ENCODE results near the gene PADI6. TPM values are rescaled to one million over a fixed set of nuclear protein-coding genes. Genes with fewer than 3 reads are reported as not detected.

Gene PADI6
- total RNA-seq, 4 donors from 2014 or later: not detected

- Histone ChIP-seq H3K27me3 (no peaks in the 10 kb centered on the region), H3K4me1 (no peaks in the 10 kb centered on the region), H3K36me3 (no peaks in the 10 kb centered on the region), H3K27ac (no peak overlapping the region), H3K9me3 (no peaks in the 10 kb centered on the region), H3K4me3 (no peak overlapping the region)
- DNase-seq: no peak
- TF ChIP-seq POLR2A (IDR thresholded peaks at IDR 0.05) (no peak), CTCF (IDR thresholded peaks at IDR 0.05) (no peak)
Observed at GRCh38 chr1:17346046-17346789, 25.8 kb upstream of the PADI6 start.

- Histone ChIP-seq H3K27ac (no peak overlapping the region), H3K4me3 (no peak overlapping the region), H3K27me3 (no peaks in the 10 kb centered on the region), H3K36me3 (no peaks in the 10 kb centered on the region), H3K9me3 (no peaks in the 10 kb centered on the region), H3K4me1 (no peaks in the 10 kb centered on the region)
- TF ChIP-seq CTCF (IDR thresholded peaks at IDR 0.05) (no peak), POLR2A (IDR thresholded peaks at IDR 0.05) (no peak)
- DNase-seq: peak in 1 of 3 donors; percentile 41
Observed at GRCh38 chr1:17347769-17348592, 24.0 kb upstream of the PADI6 start.

DNA sequence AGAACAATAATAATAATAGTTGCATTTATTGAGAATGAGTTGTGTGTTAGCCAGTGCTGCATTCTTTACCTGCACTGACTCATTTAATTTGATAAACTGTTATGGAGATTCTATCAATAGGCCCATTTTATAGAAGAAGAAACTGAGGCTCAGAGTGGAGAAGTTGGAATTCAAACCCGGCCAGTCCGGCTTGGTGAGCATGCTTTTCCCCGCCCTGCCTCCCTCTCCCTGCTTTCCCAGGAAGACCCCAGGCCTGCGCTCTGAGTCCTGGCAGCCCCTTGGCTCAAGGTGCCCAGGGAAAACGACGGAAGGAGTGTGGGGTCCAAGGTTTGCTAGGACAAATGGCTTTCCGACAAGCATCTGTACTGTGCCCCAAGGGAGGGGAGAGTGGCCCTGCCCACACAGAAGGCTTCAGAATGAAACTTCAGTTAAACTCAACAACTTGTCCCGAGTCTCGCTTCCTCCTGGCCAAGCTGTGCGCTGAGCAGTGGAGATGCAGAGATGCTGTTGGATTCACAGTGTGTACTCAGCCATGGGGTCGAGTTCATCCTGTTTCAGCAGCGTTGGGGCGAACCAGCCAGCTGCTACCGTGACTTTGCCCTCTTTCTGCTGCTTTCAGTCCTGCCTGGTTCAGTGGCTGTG is 23.3 kb upstream of the PADI6 start:
- DNase-seq: peak in 1 of 3 donors; percentile 34
- H3K27me3 ChIP-seq: no peaks in the 10 kb centered on the region

GRCh38 chr1:17350083-17350482 is 21.9 kb upstream of the PADI6 start:
- Histone ChIP-seq H3K36me3 (no peaks in the 10 kb centered on the region), H3K9me3 (no peaks in the 10 kb centered on the region), H3K4me1 (no peaks in the 10 kb centered on the region), H3K27ac (no peak overlapping the region), H3K4me3 (no peak overlapping the region), H3K27me3 (no peaks in the 10 kb centered on the region)
- TF ChIP-seq CTCF (IDR thresholded peaks at IDR 0.05) (no peak), POLR2A (IDR thresholded peaks at IDR 0.05) (no peak)
- DNase-seq: no peak

More for the DNA sequence above, 23.3 kb upstream of the PADI6 start:
- no peak overlapping the region for H3K27ac ChIP-seq
- H3K4me3 ChIP-seq: no peak overlapping the region
- H3K9me3 ChIP-seq: no peaks in the 10 kb centered on the region
- no peak for TF ChIP-seq POLR2A (IDR thresholded peaks at IDR 0.05)
- TF ChIP-seq CTCF (IDR thresholded peaks at IDR 0.05): no peak
- no peaks in the 10 kb centered on the region for H3K4me1 ChIP-seq
- H3K36me3 ChIP-seq: no peaks in the 10 kb centered on the region

GRCh38 chr1:17350928-17351446 is 21.0 kb upstream of the PADI6 start:
- no peak for TF ChIP-seq POLR2A (IDR thresholded peaks at IDR 0.05)
- no peak for TF ChIP-seq CTCF (IDR thresholded peaks at IDR 0.05)
- no peaks in the 10 kb centered on the region for H3K36me3 ChIP-seq
- no peak for DNase-seq
- H3K4me1 ChIP-seq: no peaks in the 10 kb centered on the region
- H3K27ac ChIP-seq: no peak overlapping the region
- H3K4me3 ChIP-seq: no peak overlapping the region
- H3K27me3 ChIP-seq: no peaks in the 10 kb centered on the region
- H3K9me3 ChIP-seq: no peaks in the 10 kb centered on the region
